Right atrium auricular region (tissue), 2 donors: ENCODE data around the gene KCNF1. TPM values are rescaled to one million over a fixed set of nuclear protein-coding genes. Genes with fewer than 3 reads are reported as not detected.
A peak's percentile ranks its signal among the peaks of the same experiment; 100 is the strongest.

Source experiments
- DNase-seq: peaks from one replicate; pipeline ENCODE4 v3.0.0-alpha.2; 2019; ENCODE audit warnings: low spot score
- H3K27ac ChIP-seq, 2 donors: fragments of 200-600 bp; sonication (generic); 1 replicate in 1 of 2; 2 replicates in 1 of 2; pipeline ENCODE4 v1.5.1; 2016 to 2019
- H3K27me3 ChIP-seq, 2 donors: fragments of 200-600 bp; sonication (generic); one replicate each; pipeline versions ENCODE4 v1.5.1 to v1.6.0; 2017 to 2019
- H3K36me3 ChIP-seq: fragments of 200-600 bp; sonication (generic); one replicate; pipeline ENCODE4 v1.5.1; 2016
- H3K4me1 ChIP-seq, 2 donors: fragments of 200-600 bp; sonication (generic); one replicate each; pipeline versions ENCODE4 v1.5.1 to v1.6.0; 2017 to 2019
- H3K4me3 ChIP-seq, 2 donors: fragments of 200-600 bp; sonication (generic); 1 replicate in 1 of 2; 2 replicates in 1 of 2; pipeline ENCODE4 v1.5.1; 2017 to 2019; ENCODE audit warnings: mild to moderate bottlenecking in 1 of 2, moderate library complexity in 1 of 2
- H3K9me3 ChIP-seq, 2 donors: fragments of 200-600 bp; sonication (generic); one replicate each; pipeline ENCODE4 v1.5.1; 2019
- total RNA-seq, 2 donors: library from RNA; depleted of rRNA; stranded (reverse); fragments of >200 nt; gene quantifications; one replicate each; pipeline ENCODE4 v1.1.0, GENCODE V29; 2016
- TF ChIP-seq, protein P1 (sequence below), 2 donors: fragments of 200-600 bp; sonication (generic); IDR thresholded peaks; one replicate each; pipeline ENCODE4 v1.5.1; 2019; ENCODE audit warnings: antibody characterized with exemption in 2 of 2

The KCNF1 gene
- total RNA-seq, result under 1 TPM; 0.30 to 0.94 TPM

DNA sequence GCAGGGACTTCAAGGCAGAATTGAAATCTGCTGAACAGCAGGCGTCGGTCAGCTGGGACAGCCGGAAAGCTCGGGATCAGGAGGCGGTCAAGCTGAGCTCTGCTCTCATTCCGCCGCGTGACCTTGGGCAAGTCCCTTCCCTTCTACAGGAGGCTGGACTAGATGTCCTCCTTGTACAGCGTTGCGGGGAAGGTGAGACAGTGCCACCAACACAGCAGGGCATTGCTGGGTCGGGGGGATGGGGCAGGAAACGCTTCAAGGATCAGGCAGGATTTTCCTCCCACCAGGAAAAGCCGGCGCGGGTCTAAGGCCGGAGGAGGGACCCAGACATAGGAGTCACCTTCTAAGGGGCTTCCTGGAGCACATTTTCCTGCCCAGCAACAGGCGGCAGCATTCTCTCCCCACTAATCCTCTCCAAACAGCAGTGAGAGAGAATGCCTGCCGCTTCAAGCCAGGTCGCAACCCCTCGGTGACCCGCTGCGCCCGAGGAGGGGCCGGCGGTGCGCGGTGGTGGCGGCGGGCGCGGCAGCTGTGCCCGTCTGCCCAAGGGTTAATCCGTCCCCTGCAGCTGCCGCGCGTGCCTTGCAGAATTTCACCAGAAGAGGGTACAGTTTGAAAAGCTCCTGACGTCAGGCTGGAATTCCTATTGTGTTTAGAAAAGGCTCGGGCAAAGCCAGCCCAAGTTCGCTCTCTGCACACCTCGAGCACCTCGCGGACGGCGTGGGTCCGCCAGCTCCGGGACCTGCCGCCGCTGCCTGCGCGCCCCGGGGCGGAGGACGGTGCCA is at the start of gene KCNF1:
KCNF1 (plus strand) TSS at position 644 of the 785 bp plus-strand sequence. CDS start 493 bp downstream, outside the sequence.
- H3K27ac ChIP-seq, result no peak within 1 kb of the TSS

GRCh38 chr2:10862330-10862729 is 49.4 kb upstream of the KCNF1 start:
- Histone ChIP-seq H3K4me3 (peak overlapping the region in 1 of 2 donors; percentile 14), H3K27me3 (no peaks in the 10 kb centered on the region), H3K36me3 (no peaks in the 10 kb centered on the region), H3K4me1 (peaks cover 3 to 47% of the 10 kb centered on the region in 2 donors), H3K27ac (peak overlapping the region; percentile 86 to 94), H3K9me3 (no peaks in the 10 kb centered on the region)
- DNase-seq, result no peak
- TF ChIP-seq, protein P1, sequence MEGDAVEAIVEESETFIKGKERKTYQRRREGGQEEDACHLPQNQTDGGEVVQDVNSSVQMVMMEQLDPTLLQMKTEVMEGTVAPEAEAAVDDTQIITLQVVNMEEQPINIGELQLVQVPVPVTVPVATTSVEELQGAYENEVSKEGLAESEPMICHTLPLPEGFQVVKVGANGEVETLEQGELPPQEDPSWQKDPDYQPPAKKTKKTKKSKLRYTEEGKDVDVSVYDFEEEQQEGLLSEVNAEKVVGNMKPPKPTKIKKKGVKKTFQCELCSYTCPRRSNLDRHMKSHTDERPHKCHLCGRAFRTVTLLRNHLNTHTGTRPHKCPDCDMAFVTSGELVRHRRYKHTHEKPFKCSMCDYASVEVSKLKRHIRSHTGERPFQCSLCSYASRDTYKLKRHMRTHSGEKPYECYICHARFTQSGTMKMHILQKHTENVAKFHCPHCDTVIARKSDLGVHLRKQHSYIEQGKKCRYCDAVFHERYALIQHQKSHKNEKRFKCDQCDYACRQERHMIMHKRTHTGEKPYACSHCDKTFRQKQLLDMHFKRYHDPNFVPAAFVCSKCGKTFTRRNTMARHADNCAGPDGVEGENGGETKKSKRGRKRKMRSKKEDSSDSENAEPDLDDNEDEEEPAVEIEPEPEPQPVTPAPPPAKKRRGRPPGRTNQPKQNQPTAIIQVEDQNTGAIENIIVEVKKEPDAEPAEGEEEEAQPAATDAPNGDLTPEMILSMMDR (IDR thresholded peaks at IDR 0.05), result no peak

More for the DNA sequence above, at the start of gene KCNF1:
- peaks cover 0 to 10% of the 10 kb centered on the region in 2 donors for H3K4me1 ChIP-seq
- peak within 1 kb of the TSS; percentile 20 to 40 for H3K4me3 ChIP-seq
- no peaks in the 10 kb centered on the region for H3K9me3 ChIP-seq
- DNase-seq, result no peak
- H3K36me3 ChIP-seq, result no peaks in the 10 kb centered on the region
- TF ChIP-seq, protein P1 (IDR thresholded peaks at IDR 0.05), result no peak
- H3K27me3 ChIP-seq, result no peaks in the 10 kb centered on the region

- Histone ChIP-seq H3K4me3 (no peak overlapping the region), H3K9me3 (no peaks in the 10 kb centered on the region), H3K27ac (peak overlapping the region; percentile 86 to 94), H3K36me3 (no peaks in the 10 kb centered on the region), H3K4me1 (peaks cover 3 to 53% of the 10 kb centered on the region in 2 donors), H3K27me3 (no peaks in the 10 kb centered on the region)
- DNase-seq, result no peak
- TF ChIP-seq, protein P1 (IDR thresholded peaks at IDR 0.05), result no peak
Measured at GRCh38 chr2:10863047-10863446, 48.7 kb upstream of the KCNF1 start.

DNA sequence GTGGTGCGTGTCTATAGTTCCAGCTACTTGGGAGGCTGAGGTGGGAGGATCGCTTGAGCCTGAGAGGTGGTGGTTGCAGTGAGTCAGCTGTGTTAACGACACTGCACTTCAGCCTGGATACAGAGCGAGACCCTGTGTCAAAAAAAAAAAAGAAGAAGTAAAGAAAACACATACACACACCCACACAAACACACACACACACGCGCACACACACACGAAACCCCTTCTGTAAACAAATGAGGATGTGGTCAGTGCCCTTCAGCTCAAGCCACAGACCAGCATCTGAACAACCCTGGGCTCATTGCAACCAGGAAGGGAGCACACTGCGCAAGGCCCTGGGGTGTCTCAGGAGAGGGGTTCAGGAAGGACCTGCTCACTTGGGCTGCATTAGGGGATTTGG is 47.9 kb upstream of the KCNF1 start:
- no peaks in the 10 kb centered on the region for H3K9me3 ChIP-seq
- TF ChIP-seq, protein P1 (IDR thresholded peaks at IDR 0.05), result no peak

GRCh38 chr2:10864251-10864650 is 47.5 kb upstream of the KCNF1 start:
- Histone ChIP-seq H3K27ac (peak overlapping the region; percentile 86 to 94), H3K4me3 (peak overlapping the region in 1 of 2 donors; percentile 9), H3K27me3 (no peaks in the 10 kb centered on the region), H3K9me3 (no peaks in the 10 kb centered on the region), H3K36me3 (no peaks in the 10 kb centered on the region), H3K4me1 (peaks cover 3 to 61% of the 10 kb centered on the region in 2 donors)
- no peak for DNase-seq
- TF ChIP-seq, protein P1 (IDR thresholded peaks at IDR 0.05), result no peak

More for the DNA sequence above, 47.9 kb upstream of the KCNF1 start:
- Histone ChIP-seq H3K27ac (peak overlapping the region; percentile 86 to 94), H3K36me3 (no peaks in the 10 kb centered on the region), H3K4me1 (peaks cover 3 to 61% of the 10 kb centered on the region in 2 donors), H3K27me3 (no peaks in the 10 kb centered on the region), H3K4me3 (no peak overlapping the region)
- DNase-seq, result no peak
